Osteoblast (primary cell): ENCODE data around the gene GNAS-AS1. TPM values are rescaled to one million over a fixed set of nuclear protein-coding genes. Genes with fewer than 3 reads are reported as not detected.

ENCODE experiments used
- DNase-seq: peaks from one replicate; pipeline ENCODE4 v3.0.0; 2011; ENCODE audit warnings: low spot score, mixed read lengths; ENCODE audit not compliant: insufficient read length; ENCODE audit errors: missing footprints
- H2AFZ ChIP-seq: 2 replicates; pipeline ENCODE4 v1.6.0; 2011; ENCODE audit warnings: mild to moderate bottlenecking, low read length
- H3K27ac ChIP-seq: 2 replicates; pipeline ENCODE4 v1.5.1; 2011; ENCODE audit warnings: mild to moderate bottlenecking, low read depth, low read length, moderate library complexity
- H3K27me3 ChIP-seq: 2 replicates; pipeline ENCODE4 v1.6.0; 2012; ENCODE audit warnings: mild to moderate bottlenecking, control low read depth, inconsistent platforms, low read length, moderate library complexity; ENCODE audit not compliant: insufficient read depth
- H3K36me3 ChIP-seq: 2 replicates; pipeline ENCODE4 v1.5.1; 2011; ENCODE audit warnings: mild to moderate bottlenecking, low read length, control low read depth, moderate library complexity; ENCODE audit not compliant: insufficient read depth
- H3K4me1 ChIP-seq: 2 replicates; pipeline ENCODE4 v1.5.1; 2011; ENCODE audit warnings: mild to moderate bottlenecking, low read length, control low read depth, moderate library complexity; ENCODE audit not compliant: insufficient read depth
- H3K4me2 ChIP-seq: 2 replicates; pipeline ENCODE4 v1.6.0; 2011; ENCODE audit warnings: mild to moderate bottlenecking, low read length; ENCODE audit not compliant: insufficient read depth
- H3K4me3 ChIP-seq: fragments of 200-600 bp; sonication (generic); 3 replicates; pipeline ENCODE4 v1.5.1; 2012; ENCODE audit warnings: mild to moderate bottlenecking, low read length, inconsistent platforms; ENCODE audit not compliant: insufficient read depth
- H3K79me2 ChIP-seq: 2 replicates; pipeline ENCODE4 v1.6.0; 2012; ENCODE audit warnings: mild to moderate bottlenecking, low read length, control low read depth, inconsistent platforms; ENCODE audit not compliant: insufficient read depth
- H3K9me3 ChIP-seq: 2 replicates; pipeline ENCODE4 v1.5.1; 2011; ENCODE audit warnings: low read depth, low read length, control low read depth
- H4K20me1 ChIP-seq: 2 replicates; pipeline ENCODE4 v1.6.0; 2012; ENCODE audit warnings: mild to moderate bottlenecking, low read length, control low read depth; ENCODE audit not compliant: insufficient read depth
- CTCF ChIP-seq: IDR thresholded peaks from 2 replicates; pipeline ENCODE4 v1.5.1; 2011; ENCODE audit warnings: mild to moderate bottlenecking, low read depth, low read length, moderate library complexity; ENCODE audit errors: extremely low read depth
- total RNA-seq: library from RNA; depleted of rRNA; stranded (reverse); fragments of >200 nt; gene quantifications from 2 replicates; pipeline ENCODE4 v1.2.3, GENCODE V29; 2012

GNAS-AS1 gene
- total RNA-seq, 1 donor = 0.72 TPM

DNA sequence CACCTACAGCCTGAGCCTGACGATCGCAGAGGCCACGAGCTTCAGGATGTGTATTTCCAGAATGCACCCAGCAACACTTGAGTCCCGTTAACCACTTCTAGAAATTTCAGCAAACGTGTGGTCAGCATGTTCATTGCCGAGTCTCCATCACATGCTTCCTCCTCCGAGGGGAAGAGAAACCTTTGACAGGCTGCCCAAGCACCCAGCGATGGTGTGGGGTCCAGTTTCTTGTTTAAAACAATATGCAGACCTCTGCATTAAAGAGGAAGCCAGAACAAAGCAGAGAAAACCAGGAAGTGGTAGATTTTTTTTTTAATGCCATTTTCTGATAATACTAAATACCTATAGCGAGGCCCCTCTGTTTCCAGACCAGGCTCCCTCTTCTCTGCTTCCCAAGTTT lies 71.9 kb downstream of the GNAS-AS1 start:
- Histone ChIP-seq H3K79me2 (no peaks in the 10 kb centered on the region), H3K36me3 (no peaks in the 10 kb centered on the region), H4K20me1 (no peaks in the 10 kb centered on the region), H3K4me3 (no peak overlapping the region), H3K4me1 (no peaks in the 10 kb centered on the region), H3K27ac (no peak overlapping the region), H2AFZ (no peak overlapping the region), H3K4me2 (no peak overlapping the region), H3K9me3 (no peaks in the 10 kb centered on the region), H3K27me3 (peaks cover 48% of the 10 kb centered on the region)
- TF ChIP-seq CTCF = no peak
- no peak for DNase-seq

- Histone ChIP-seq H3K27me3 (peaks cover 42% of the 10 kb centered on the region), H3K9me3 (no peaks in the 10 kb centered on the region), H3K4me1 (no peaks in the 10 kb centered on the region), H2AFZ (no peak overlapping the region), H3K27ac (no peak overlapping the region), H3K4me3 (no peak overlapping the region), H4K20me1 (no peaks in the 10 kb centered on the region), H3K36me3 (no peaks in the 10 kb centered on the region), H3K4me2 (no peak overlapping the region), H3K79me2 (no peaks in the 10 kb centered on the region)
- DNase-seq = no peak
- TF ChIP-seq CTCF = no peak
These were observed 73.0 kb downstream of the GNAS-AS1 start for GRCh38 chr20:58777657-58778056.

- H3K27ac ChIP-seq = no peak overlapping the region
- no peak for DNase-seq
- H4K20me1 ChIP-seq = no peaks in the 10 kb centered on the region
- no peak overlapping the region for H3K4me2 ChIP-seq
- no peak for TF ChIP-seq CTCF
- no peak overlapping the region for H2AFZ ChIP-seq
- no peaks in the 10 kb centered on the region for H3K79me2 ChIP-seq
- H3K9me3 ChIP-seq = no peaks in the 10 kb centered on the region
- H3K36me3 ChIP-seq = no peaks in the 10 kb centered on the region
- peaks cover 35% of the 10 kb centered on the region for H3K27me3 ChIP-seq
- H3K4me1 ChIP-seq = no peaks in the 10 kb centered on the region
- H3K4me3 ChIP-seq = no peak overlapping the region
These were observed 74.6 kb downstream of the GNAS-AS1 start for GRCh38 chr20:58776109-58776508.

GRCh38 chr20:58775371-58775770 lies 75.3 kb downstream of the GNAS-AS1 start:
- Histone ChIP-seq H3K27me3 (peaks cover 35% of the 10 kb centered on the region), H3K79me2 (no peaks in the 10 kb centered on the region), H4K20me1 (no peaks in the 10 kb centered on the region), H3K9me3 (no peaks in the 10 kb centered on the region), H3K4me1 (no peaks in the 10 kb centered on the region), H3K4me3 (no peak overlapping the region), H3K36me3 (no peaks in the 10 kb centered on the region), H3K4me2 (no peak overlapping the region), H2AFZ (no peak overlapping the region), H3K27ac (no peak overlapping the region)
- no peak for TF ChIP-seq CTCF
- no peak for DNase-seq
